ENCODE results near the gene HEMGN.
A peak's percentile ranks its signal among the peaks of the same experiment; 100 is the strongest.

The HEMGN gene

GRCh38 chr9:97925497-97926334 lies 12.3 kb downstream of the HEMGN start:
- DNase-seq = no peak

GRCh38 chr9:97924386-97924785 lies 13.6 kb downstream of the HEMGN start:
- DNase-seq = peak; percentile 26

- DNase-seq = no peak
Measured at GRCh38 chr9:97923529-97924108, 14.4 kb downstream of the HEMGN start.

GRCh38 chr9:97921959-97922724 lies 15.8 kb downstream of the HEMGN start, which contains the start of gene TRMO:
Gene TRMO, minus strand, starts transcription at chr9:97922500. Its CDS starts 7 bp downstream, at chr9:97922493.
- DNase-seq = peak; percentile 36

GRCh38 chr9:97919217-97919813 lies 18.7 kb downstream of the HEMGN start:
- DNase-seq = no peak

GRCh38 chr9:97918611-97919010 lies 19.4 kb downstream of the HEMGN start:
- DNase-seq = no peak

- no peak for DNase-seq
Measured at GRCh38 chr9:97911970-97912369, 26.0 kb downstream of the HEMGN start.

- DNase-seq = no peak
Measured at GRCh38 chr9:97911528-97911927, 26.4 kb downstream of the HEMGN start.

- DNase-seq = no peak
Measured at GRCh38 chr9:97910357-97910756, 27.6 kb downstream of the HEMGN start.

GRCh38 chr9:97908705-97909104 lies 29.3 kb downstream of the HEMGN start:
- peak; percentile 38 for DNase-seq

- DNase-seq = no peak
Measured at GRCh38 chr9:97907632-97908031, 30.3 kb downstream of the HEMGN start.

GRCh38 chr9:97907046-97907445 lies 30.9 kb downstream of the HEMGN start:
- DNase-seq = no peak

- DNase-seq = peak; percentile 31
Measured at GRCh38 chr9:97906236-97906831, 31.6 kb downstream of the HEMGN start.

- DNase-seq = no peak
Measured at GRCh38 chr9:97905228-97905627, 32.7 kb downstream of the HEMGN start.

- DNase-seq = no peak
Measured at GRCh38 chr9:97904725-97905124, 33.2 kb downstream of the HEMGN start.

- DNase-seq = no peak
Measured at GRCh38 chr9:97903177-97903576, 34.8 kb downstream of the HEMGN start.

- DNase-seq = no peak
Measured at GRCh38 chr9:97900738-97901565, 37.0 kb downstream of the HEMGN start.

- DNase-seq = no peak
Measured at GRCh38 chr9:97900103-97900737, 37.8 kb downstream of the HEMGN start.

- DNase-seq = no peak
Measured at GRCh38 chr9:97895695-97896332, 42.2 kb downstream of the HEMGN start.

- no peak for DNase-seq
Measured at GRCh38 chr9:97895211-97895610, 42.8 kb downstream of the HEMGN start.

GRCh38 chr9:97892421-97892820 lies 45.6 kb downstream of the HEMGN start:
- no peak for DNase-seq

All from SIG-M5 (cell line).